ENCODE measurements around the gene CALU.

- no peak for TF ChIP-seq CTCF (IDR thresholded peaks at IDR 0.05; ENCODE audit: low read depth, low read length)
- TF ChIP-seq MYC (IDR thresholded peaks at IDR 0.05; ENCODE audit: low read depth, low read length): no peak
Observed at GRCh38 chr7:128818694-128819093, 79.5 kb downstream of the CALU start.
